ENCODE results near the gene ATF5.

The ATF5 gene

DNA sequence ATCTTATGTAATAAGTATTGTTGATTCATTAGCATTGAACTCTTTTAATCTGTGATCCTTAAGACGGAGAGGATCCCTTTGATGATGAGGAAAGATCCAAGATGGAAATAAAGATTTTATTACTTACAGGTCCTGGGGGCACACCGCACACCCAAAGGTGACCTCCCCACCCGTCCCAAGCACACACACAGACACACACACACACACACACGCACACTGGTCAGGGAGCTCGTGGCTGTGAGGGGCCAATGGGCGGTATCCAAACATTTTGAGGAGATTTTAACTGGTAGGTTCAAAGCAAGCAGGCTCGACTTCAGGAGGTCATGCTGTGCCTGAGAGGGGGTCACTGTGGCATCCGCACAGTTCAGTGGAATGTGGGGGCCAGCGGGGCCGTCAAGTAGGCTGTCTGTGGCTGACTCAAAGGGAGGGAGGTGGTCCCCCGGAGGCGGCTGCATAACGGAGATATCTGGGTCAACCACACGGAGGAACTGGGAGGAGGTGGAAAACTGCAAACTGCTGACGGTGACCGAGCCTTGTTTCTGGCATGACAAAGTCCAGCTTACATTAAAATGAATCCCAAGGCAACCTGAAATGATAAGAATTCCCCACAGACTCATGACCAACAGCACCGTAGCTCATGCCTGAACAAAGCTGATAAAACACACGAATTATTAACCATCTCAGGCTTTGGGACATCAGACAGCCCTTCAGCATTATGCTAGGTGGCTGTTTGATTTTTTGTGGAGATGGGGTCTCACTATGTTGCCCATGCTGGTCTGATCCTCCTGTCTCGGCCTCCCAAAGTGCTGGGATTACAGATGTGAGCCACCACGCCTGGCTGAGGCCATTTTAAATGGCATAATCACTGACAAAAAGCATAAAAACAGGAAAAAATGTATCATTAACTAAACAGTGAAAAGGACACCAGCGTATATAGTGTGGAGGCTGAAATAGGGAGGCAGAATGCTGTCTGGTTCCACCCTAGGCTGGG is 52.9 kb downstream of the ATF5 start:
- DNase-seq: no peak

Data from Kasumi-1 (cell line).